DND-41 (cell line): ENCODE data around the gene KANSL1.

Experiments used
- CTCF ChIP-seq: IDR thresholded peaks from 2 replicates; pipeline ENCODE4 v1.5.1; 2012; ENCODE audit warnings: borderline replicate concordance, low read length, moderate library complexity, mild to moderate bottlenecking; ENCODE audit not compliant: poor library complexity, severe bottlenecking; ENCODE audit errors: extremely low read depth
- EZH2 ChIP-seq: IDR thresholded peaks from 3 replicates; pipeline ENCODE4 v1.6.1; 2012; ENCODE audit warnings: borderline replicate concordance, low read depth, mild to moderate bottlenecking, moderate library complexity, low read length, inconsistent platforms; ENCODE audit not compliant: severe bottlenecking

DNA sequence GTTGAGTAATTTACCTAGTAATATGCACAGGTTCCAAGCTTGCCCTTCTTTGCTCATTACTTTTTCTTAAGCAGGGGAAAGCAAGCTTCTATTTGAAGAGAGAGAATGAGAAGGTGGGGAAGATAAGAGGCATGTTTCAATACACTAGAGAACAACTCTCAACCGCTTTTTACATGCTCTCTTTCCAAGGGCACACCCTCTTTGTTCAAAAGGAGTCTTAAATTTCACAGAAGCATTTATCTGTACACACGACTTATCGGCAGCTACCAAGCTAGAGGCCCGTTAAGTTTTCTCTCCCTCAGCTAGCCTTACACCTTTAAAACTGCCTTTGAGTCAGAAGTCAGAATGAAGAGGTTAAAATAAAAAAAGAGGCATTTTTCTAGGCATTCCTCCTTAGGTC is 114.6 kb downstream of the KANSL1 start:
- TF ChIP-seq CTCF, result no peak
- TF ChIP-seq EZH2, result no peak
